ENCODE results near the gene ANKRD6.
A peak's percentile ranks its signal among the peaks of the same experiment; 100 is the strongest.
"Not testable (repeated sequence)": the region's sequence is repeated elsewhere in the genome, so short reads cannot be mapped to it uniquely, and the experiment has no call there.

ANKRD6 gene

DNA sequence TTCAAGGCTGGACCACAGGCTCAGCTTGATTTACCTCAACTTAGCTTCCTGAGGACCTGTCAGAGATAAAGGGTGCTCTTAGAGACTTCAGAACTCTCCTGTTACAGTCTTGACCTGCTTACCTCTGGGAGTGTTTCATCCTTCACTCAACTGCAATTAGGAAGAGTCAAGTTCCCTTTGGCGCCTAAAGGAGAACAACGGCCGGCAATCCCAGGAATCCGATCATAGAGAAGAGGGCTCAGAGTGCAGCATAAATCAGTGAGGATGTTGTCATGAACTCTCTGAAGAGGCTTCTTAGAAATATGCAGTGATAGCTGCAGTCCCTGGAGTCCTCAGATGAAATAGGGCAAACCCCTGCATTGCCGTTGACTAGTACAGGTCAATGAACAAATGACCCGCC is 169.2 kb downstream of the ANKRD6 start:
- no peak for DNase-seq (ENCODE audit: low spot score)

DNA sequence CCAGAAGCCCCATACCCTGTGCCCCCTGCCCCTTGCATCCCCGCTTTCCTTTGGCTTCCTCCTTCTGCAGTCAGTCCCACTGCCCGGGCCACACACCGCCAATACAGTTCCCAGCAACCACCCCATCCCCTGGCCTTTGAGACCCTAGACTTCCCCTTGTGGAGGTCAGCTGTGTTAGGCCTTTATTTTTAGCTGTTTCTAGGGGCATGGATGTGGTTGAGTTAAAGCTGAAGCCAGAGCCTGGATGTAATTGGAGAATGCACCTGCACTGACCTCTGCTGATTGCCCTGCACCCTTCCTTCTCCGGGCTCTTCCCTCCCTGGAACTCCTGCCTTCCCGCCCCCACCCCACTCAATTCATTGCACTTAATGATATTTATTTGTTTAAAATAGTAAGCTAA is 171.7 kb downstream of the ANKRD6 start:
- DNase-seq (ENCODE audit: low spot score), result no peak

DNA sequence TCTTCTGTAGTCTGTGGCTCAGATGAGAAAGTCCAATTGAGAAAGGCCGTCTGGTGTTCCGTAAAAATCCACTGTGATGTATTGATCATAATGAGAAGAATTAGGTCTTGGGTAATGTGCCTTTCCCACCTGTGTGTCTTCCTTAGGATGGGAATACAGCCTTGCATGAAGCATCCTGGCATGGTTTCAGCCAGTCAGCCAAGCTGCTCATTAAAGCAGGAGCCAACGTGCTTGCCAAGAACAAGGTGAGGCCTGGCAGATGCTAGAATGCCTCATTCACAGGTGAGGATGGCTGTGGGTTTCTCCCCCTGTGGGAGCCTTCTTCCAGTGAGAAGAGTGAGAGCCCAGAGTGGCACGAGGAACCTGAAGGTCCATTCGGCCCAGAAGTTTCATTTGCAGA is 172.9 kb downstream of the ANKRD6 start:
- DNase-seq (ENCODE audit: low spot score), result peak; percentile 94

DNA sequence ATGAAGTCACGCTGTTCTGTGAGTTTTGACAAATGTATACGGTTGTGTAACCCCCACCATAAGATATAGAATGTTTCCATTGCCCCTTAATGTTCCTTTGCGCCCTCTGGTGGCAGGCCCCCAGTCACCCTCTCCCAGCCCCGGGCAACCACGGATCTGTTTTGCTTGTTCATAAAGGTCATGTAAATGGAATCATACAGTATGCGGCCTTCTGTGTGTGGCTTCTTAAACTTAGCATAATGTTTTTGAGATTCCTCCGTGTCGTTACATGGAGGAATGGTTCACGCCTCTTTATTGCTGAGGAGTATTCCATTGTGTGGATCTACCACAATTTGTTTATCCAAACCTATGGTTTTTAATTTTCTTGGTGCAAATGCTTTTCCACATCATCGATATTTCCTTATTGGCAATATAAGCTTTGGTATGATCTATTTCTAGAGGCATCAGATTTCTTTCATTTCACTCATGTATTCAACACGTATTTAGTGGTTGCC is 177.2 kb downstream of the ANKRD6 start:
- peak; percentile 41 for DNase-seq (ENCODE audit: low spot score)

DNA sequence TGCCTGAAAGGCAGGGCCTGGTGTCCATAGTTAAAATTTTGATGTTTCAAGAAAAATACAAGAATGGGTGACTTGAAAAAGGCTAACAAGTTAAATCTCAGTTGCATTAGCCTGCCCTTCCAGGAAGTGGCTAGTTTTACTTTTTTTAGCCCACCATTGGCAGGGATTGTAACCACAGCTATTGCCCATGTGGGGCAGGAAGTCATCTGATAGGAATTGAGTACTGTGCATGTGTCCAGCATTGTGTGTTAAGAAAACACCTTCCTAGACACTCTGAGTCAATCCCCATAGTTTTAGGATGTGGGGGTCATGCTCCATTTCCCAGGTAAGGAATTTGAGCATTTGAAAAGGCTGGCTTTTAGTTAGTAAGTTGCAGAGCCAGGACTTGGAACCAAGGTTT is 178.7 kb downstream of the ANKRD6 start:
- no peak for DNase-seq (ENCODE audit: low spot score)

DNA sequence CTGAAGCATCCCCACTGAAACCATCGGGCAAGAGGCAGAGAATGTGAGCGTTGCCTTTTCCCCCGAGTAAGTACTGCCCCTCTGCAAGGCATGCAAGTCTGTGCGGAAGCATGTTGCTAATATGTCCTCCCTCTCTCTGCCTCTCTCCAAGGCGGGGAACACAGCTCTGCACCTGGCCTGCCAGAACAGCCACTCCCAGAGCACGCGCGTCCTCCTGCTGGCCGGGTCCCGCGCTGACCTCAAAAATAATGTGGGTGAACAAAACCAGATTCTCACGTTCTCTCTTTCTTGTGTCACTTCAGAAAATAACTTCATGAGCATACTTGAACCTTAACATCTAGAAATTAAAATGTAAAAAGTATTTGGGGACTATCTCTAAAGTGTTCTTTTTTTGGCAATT is 179.2 kb downstream of the ANKRD6 start:
- DNase-seq (ENCODE audit: low spot score), result no peak

DNA sequence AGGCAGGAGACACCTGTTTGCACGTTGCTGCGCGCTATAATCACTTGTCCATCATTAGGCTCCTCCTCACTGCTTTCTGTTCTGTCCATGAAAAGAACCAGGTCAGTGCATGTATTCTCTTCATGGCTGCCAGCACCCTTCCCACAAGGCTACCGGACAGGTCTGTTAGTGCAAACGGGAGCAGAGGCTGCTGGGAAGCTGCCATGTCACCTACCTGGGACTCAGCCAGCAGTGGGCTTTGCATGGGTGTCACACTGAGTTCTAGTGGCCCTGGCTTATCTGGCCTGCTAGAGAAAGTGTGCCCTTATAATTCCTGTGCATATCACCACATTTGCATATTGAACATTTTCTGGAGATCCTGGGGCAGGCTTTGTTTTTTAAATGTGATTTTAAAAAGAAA is 180.8 kb downstream of the ANKRD6 start:
- no peak for DNase-seq (ENCODE audit: low spot score)

DNA sequence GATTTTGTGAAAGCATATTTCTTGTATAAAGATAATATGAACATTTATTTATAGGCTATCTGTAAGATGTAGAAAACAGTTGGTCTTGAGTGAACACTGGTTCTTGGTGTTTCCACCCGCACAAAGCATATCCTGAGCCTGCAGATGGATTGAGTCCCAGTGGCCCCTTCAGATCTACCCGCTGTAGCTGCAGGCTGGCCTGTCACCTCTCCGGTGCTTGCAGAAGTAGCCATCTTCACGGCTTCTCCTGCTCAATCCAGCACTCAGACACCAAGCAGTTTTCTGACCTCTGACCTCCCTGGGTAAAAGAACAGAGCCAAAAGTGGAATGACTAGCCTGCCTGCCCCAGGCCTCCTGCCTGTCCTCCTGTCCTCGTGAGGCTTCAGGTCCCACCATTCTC is 182.9 kb downstream of the ANKRD6 start:
- DNase-seq (ENCODE audit: low spot score), result no peak

DNA sequence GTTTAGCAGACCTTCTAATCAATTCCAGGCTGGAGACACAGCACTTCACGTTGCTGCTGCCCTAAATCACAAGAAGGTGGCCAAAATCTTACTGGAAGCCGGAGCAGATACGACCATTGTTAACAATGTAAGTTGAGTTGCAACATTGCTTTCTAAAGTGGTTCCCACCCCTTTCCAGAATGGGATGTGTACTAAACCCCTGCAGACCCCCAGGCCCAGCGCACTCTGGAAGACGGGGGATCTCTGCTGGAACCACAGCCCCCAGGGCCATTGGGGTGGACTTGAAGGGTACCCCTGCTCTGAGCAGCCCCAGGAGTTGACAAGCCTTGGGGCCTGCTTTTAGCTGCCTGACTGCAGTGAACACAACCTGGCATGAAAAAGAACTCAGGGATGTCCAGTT is 183.6 kb downstream of the ANKRD6 start:
- DNase-seq (ENCODE audit: low spot score), result no peak

DNA sequence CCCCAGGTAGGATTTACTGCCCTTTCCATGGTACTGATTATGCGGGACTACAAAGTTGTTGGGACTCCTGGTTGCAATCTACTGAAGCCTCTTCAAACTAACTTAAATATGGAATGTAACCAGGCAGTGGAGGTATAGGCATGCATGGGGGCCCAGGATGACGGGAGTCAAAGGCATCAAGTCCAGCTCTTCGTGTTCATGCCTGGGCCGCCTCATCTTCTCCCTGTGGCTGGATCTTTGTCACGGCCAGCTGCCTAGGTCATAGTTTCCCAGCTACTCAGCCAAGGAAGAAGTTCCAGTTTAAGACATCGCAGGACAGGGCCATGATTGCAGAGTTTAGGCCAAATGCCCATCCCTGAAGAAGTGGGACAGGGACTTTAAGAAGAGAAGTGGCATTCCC is 185.1 kb downstream of the ANKRD6 start:
- no peak for DNase-seq (ENCODE audit: low spot score)

DNA sequence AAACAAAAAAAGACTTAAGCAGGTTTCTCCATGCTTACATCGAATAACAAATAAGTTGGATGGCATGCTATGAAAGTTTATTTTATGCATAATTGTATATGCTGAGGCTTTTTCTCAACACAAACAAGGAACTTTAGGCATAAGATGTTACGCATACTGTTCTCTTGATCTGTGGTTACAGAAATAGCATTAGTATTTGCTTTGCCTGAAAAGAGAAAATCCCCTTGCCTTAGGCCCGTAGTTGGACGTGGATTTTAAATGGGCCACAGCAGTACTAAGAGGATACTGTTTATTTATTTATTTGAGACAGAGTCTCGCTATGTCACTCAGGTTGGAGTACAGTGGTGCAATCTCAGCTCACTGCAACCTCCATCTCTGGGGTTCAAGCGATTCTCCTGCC is 186.6 kb downstream of the ANKRD6 start:
- DNase-seq (ENCODE audit: low spot score), result no peak

DNA sequence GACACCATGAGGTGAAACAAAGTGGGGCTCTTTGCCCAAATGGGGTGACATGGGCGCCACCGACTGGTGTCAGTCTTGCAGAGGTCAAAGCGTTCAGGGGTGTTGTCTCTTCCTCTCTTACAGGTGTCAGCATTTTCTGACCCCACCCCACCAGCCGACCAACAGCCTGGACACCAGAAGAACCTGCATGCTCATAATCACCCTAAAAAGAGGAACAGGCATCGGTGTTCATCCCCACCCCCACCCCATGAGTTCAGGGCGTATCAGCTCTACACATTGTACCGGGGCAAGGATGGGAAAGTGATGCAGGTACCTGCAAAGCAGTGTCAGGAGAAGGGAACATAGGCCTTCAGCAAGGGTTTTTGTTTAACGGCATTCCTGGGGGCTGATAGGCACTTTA is 190.8 kb downstream of the ANKRD6 start:
- no peak for DNase-seq (ENCODE audit: low spot score)

DNA sequence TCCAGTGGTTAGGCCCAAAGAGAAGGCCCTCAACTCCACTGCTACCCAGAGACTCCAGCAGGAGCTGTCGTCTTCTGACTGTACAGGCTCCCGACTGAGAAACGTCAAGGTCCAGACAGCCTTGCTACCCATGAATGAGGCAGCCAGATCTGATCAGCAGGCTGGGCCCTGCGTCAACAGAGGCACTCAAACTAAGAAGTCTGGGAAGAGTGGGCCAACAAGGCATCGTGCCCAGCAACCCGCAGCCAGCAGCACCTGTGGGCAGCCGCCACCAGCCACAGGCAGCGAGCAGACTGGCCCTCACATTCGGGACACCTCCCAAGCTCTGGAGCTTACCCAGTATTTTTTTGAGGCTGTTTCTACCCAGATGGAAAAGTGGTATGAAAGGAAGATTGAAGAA is 197.5 kb downstream of the ANKRD6 start:
- DNase-seq (ENCODE audit: low spot score), result peak; percentile 76

DNA sequence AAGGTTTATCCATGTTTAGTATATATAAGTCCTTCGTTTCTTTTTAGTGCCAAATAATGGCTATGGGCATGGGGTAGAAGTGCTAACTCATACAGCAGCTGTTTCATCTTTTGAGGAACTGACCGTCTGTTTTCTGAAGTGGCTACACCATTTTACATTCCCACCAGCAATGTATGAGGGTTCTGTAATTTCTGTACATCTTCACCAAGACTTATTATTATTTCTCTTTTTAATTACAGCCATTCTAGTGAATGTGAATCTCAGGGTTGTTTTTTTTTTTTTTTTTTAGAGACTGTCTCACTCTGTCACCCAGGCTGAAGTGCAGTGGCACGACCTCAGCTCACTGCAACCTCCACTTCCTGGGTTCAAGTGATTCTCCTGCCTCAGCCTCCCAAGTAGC is 203.5 kb downstream of the ANKRD6 start:
- not testable (repeated sequence) for DNase-seq (ENCODE audit: low spot score)

DNA sequence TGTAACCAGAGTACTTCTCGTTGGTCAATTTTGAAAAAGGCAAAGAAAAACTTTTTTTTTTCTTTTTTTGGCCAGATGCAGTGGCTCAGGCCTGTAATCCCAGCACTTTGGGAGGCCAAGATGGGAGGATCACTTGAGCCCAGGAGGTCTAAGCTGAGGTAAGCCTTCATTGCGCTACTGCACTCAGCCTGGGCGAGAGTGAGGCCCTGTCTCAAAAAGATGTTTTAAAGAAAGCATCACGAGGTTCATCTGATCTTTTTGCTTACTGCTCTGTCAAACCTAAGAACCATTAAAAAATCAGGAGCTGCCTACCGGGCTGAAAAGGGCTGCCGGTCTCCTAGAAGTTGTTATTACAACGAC is 205.0 kb downstream of the ANKRD6 start:
- DNase-seq (ENCODE audit: low spot score), result no peak

DNA sequence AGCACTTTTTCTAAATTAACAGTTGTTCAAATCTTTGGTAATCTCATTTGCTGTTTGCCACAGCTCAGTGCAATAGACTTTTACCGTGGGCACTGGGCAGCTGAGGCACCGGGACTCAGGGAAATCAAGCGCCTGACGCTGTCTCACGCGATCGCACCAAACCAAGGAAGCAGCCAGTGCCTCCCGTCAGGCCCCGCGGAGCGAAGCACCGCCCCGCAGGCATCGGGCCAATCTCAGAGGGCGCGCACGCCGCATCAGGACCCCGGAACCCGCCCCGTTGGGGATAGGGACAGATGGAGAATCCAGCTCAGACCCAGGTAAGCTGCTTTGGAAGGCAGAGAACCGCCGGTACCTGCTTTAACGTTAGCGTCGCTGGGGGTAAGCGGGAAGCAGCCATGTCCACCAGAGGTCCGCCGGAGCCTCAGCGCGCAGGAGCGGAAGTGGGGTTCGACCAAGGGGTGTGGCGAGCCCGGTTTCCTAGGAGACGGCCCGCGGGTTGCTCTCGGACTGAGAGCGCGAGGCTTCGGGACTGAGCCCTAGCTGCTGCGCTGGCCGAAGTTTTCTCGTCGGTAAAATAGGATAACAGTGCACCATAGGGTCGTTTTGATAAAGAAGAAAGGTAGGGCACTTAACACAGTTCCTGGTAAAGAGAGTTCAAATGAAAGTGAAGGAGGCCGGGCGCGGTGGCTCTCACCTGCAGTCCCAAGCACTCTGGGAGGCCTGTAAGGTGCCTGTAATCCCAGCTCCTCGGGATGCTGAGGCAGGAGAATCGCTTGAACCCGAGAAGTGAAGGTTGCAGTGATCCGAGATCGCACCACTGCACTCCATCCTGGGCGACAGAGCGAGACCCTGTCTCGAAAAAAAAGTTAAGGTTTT is 205.6 kb downstream of the ANKRD6 start, which contains the start of gene LYRM2:
LYRM2 (minus strand) TSS at position 428 of the 876 bp plus-strand sequence; CDS start at position 397, 31 bp downstream.
- DNase-seq (ENCODE audit: low spot score), result peak; percentile 94

DNA sequence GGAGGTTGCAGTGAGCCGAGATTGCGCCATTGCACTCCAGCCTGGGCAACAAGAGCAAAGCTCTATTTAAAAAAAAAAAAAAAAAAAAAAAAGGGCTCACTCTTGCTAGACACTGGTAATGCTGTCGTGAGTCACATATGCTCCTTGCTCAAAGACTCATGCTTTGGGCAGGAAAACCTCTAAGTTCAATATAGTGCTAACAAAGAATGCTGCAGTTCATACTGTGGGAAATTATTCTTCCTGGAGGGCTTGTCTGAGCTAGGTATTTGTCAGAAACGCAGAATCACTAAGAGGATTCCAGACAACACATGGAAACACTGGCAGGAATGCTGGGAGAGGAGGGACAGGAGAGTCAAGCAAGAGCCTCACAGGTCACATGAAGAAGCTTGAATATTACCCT is 207.9 kb downstream of the ANKRD6 start:
- no peak for DNase-seq (ENCODE audit: low spot score)

DNA sequence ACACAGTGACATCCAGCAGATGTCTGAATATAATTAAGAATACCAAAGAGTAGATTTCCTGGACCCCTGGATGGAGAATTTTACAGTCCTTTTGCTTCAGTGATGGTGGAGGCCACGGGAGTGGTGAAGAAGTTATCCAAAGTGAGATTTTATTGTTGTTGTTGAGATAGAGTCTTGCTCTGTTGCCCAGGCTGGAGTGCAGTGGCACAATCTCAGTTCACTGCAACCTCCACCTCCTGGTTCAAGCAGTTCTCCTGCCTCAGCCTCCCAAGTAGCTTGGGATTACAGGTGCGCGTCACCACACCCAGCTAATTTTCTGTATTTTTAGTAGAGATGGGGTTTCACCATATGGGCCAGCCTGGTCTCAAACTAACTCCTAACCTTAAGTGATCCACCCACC is 208.6 kb downstream of the ANKRD6 start:
- DNase-seq (ENCODE audit: low spot score), result not testable (repeated sequence)

DNA sequence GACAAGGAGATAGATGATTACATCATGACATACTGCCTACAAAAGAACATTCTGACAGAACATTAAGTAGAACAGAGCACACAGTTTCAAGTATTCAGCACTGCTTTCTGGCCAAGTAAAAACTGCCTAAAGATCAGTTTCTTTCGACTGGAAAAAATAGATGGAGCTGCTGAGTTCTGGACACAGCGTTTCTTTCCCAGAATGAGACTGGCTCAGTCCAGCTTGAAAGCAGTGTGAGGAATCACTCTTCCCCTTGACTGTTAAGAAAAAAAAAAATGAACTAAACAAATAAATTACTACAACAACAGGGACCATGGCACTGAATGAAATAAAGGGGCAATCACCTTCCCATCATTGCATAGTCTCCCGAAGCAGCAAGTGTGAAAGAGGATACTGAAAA is 210.0 kb downstream of the ANKRD6 start:
- no peak for DNase-seq (ENCODE audit: low spot score)

DNA sequence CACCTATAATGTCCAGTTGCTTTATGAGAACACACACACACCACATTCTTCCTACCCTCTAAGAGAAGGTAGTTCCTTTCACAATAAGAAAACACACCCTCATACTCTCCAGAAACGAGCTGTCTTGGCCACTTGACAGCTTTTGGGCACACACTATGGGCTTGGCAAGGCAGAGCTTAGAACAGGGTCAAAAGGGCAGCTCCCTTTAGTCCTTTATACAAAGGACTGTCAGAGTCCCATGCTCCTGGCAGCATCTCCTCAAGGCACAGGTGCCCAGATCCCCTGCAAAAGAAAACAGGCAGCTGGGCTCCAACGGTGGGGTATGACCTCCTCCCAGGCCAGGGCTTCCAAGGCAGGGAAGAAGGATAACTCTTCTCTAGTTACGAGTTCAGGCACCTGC is 210.5 kb downstream of the ANKRD6 start:
- DNase-seq (ENCODE audit: low spot score), result no peak

DNA sequence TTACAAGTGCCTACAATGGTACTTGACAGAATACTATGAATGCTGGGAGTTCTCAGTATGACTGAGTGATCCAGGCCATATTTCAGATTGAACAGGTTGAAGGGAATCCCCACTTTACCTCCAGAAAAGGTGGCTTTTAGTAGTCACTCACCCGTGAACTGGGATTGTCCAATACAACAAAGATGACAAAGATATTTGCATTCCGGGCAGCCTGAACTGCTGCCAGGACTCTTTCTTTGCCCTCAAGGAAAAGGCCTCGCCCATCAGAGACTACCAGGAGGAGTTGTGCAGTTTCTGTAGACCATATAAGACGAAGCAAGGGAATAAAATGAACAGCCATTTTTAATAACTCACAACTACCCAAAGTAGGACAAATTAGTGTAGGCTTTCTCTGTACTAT is 211.9 kb downstream of the ANKRD6 start:
- no peak for DNase-seq (ENCODE audit: low spot score)

DNA sequence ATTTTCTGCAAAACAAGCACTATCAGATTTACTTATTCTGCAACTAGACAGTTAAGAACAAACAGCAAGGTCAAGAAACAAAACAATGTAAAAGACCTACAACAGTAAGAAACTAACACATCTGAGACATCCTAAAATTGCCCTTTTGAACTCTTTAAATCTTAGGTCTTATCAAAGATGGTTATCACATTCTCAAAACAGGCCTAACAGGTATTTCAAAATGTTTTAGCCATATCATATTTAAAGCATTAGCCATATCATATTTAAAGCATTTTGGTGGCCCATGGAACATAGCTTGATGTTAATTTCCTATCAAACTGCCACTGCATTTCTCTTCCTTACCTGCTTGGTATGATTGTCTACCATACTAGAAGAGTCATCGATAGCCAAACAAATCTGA is 216.7 kb downstream of the ANKRD6 start:
- no peak for DNase-seq (ENCODE audit: low spot score)

DNA sequence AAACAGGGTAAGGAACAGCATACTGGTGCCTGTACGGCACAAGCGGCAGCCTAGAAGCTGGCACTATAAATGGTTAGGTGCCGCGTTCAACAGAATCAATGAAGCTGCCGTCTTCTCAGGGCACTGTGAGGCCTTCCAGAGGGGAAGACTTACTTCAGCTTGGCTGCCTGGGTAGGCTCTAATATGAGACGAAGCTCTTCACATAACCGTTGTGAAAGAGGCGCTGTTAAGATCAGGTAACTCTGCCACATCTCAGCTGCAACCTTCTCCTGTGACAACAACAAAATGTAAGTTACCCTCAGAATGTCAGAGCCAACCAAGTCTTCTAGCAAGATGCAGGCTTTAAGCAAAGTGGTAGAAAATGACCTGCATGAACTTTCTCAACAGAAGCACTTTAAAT is 217.6 kb downstream of the ANKRD6 start:
- DNase-seq (ENCODE audit: low spot score), result no peak

DNA sequence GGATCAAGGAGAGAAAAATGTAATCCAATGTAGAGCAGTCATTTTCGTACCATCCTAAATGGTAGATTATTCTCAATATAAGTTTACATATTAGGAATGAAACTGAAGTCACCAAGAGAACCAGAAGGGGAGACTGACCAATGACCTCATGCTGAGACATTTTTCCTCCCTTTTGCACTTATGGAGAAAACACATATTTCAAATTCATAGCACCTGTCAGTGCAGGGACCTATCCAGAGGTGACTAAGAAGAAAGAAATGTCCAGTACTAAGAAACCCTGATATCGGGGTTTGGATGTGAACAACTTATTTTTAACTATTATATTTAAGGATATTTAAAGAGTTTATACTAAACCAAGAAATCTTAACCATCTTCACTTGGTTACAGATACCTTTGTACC is 222.2 kb downstream of the ANKRD6 start:
- no peak for DNase-seq (ENCODE audit: low spot score)
